HK-2 (cell line): ENCODE data around the gene ATF7IP2.

Experiments
- DNase-seq: peaks from one replicate; pipeline ENCODE4 v3.0.0-alpha.2; 2018; ENCODE audit not compliant: unreplicated experiment

The ATF7IP2 gene

DNA sequence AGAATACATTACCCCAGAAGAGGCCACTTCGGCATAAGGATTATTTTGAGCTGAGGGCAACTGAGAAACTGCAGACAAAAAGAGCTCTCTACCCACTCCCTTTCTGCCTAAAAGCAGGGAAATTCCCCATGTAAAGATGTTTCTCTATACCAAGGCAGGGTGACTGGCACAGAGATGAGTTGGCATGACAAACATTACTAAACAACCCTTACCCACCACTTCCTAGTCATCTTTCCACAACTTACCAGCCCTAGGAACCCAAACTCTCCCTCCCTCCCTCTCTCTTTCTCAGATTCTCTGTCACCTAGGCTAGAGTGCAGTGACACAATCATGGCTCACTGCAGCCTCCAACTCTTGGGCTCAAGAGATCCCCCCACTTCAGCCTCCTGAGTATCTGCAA is 126.0 kb downstream of the ATF7IP2 start:
- DNase-seq: no peak

DNA sequence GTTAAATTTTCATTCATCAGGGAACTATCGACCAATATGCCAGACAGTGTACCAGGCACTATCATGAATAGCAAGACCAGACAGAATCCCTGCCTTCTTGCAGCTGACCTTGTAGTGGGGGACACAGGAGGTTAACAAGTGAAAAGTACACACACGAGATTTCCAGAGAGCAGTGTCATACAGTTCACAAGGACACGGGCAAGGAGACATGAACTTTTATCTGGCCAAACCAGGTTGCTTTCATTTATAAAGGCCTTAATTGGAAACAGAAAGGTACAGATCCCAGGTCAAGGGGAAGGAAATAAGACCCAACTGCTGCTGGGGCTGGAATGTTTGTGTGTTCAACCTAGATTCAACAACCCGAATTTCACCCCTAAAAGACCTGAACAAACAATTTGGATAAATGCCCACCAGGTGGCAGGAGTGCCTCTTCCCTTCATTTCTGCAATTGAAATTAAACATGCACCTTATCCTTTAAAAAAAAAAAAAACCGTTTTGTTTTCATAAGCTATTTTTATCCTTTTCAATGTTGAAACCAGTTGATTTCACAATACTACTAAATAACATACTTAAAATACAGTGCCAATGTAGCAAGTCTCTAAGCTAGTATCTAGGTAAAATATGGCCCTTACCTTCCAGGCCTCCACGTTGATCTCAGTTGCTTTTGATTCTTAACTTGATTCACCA is 128.7 kb downstream of the ATF7IP2 start:
- DNase-seq: no peak

- DNase-seq: no peak
These were observed 132.0 kb downstream of the ATF7IP2 start for GRCh38 chr16:10517868-10518267.

DNA sequence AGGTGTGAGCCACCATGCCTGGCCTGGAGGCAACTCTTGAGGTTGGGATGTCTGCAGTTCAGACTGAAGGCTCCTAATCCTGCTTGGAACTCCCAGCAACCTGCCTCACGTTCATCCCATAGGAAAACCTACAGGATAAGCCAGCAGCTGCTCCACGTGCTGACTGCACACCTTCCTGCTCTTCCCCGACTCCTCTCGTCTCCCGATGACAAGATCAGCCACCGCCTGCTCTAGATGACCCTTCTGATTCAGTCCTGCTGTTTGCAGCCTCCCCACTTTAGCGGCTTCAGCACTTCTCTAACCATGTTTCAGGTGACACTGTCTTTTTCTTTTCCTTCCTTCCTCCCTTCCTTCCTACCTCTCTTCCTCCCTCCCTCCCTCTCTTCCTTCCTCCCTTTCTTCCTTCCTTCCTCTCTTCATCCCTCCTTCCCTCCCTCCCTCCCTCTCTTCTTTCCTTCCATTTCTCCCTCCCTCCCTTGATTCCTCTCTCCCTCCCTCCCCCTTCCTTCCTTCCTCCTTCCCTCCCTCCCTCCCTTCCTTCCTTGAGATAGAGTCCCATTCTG is 132.7 kb downstream of the ATF7IP2 start:
- DNase-seq: no peak

GRCh38 chr16:10519297-10519696 is 133.4 kb downstream of the ATF7IP2 start:
- no peak for DNase-seq

DNA sequence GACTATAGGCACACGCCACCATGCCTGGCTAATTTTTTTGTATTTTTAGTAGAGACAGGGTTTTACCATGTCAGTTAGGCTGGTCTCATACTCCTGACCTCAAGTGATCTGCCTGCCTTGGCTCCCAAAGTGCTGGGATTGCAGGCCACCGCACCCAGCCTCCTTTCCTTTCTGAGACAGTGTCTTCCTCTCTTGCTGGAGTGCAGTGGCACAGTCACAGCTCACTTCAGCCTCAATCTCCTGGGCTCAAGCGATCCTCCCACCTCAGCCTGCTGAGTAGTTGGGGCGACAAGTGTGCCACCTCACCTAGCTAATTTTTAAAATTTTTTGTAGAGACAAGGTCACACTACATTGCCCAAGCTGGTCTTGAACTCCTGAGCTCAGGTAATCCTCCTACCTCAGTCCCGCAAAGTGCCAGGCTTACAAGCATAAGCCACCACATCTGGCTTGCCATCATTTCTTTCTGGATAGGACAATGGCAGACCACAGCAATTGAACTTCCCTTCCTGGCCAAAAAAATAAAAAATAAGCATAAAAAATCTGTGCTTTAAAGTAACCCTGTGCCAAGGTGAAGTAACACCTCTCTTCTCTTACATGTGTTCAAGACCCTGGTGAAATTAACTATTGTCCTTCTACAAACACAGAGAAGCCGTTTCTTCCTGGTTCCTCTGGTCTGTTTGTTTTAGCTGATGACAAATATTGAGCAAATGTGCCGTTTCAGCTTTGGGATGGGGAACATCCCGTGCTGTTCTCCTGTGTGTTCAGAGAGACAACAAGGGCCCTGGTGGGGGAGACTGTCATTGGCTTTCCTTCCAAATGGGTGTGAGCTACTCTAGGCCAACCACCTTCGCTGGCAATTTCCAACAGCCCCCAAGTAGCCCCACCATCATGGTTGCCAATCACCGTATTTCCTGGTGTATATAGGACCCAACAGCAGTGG is 134.3 kb downstream of the ATF7IP2 start:
- DNase-seq: no peak

DNA sequence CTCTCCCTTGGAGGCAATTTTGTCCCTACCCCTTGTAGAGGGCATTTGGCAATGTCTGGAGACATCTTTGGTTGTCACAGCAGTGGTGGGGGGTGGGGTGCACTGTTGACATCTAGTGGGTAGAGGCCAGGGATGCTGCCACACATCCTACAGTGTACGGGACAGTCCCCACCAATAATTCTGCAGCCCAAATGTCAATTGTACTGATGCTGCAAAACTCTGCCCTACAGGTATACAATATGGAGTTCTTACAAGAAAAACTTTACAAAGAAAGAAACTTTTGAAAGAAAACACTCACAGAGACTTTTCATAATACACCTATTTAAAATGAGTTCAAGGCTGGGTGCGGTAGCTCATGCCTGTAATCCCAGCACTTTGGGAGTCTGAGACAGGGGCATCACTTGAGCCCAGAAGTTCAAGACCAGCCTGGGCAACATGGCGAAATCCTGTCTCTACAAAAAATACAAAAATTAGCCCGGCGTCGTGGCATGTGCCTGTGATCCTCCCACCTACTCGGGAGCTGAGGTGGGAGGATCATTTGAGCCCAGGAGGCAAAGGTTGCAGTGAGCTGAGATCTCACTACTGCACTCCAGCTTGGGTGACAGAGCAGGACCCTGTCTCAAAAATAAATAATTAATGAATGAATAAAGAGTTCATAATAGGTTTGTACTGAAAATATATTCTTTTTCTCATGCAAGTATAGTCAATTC is 135.2 kb downstream of the ATF7IP2 start:
- DNase-seq: no peak

DNA sequence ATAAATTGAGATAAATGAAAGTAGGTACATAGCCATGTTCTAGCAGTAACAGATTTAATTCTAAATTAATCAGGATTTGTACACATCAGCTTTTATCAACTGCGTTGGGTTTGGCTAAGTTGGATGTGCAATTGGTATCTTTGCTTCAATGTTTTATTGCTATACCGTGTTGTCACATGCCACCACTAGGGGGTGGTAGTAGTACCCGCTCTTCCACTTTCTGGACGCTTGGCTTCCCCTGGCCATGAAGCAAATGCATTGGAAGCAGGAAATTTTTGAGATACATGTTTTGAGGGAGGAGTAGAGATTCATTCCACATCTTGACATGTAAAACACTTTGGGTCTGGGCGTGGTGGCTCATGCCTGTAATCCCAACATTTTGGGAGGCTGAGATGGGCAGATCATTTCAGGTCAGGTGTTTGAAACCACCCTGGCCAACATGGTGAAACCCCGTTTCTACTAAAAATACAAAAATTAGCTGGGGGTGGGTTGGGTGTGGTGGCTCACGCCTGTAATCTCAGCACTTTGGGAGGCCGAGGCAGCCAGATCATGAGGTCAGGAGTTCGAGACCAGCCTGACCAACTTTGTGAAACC is 135.9 kb downstream of the ATF7IP2 start:
- peak; percentile 40 for DNase-seq

DNA sequence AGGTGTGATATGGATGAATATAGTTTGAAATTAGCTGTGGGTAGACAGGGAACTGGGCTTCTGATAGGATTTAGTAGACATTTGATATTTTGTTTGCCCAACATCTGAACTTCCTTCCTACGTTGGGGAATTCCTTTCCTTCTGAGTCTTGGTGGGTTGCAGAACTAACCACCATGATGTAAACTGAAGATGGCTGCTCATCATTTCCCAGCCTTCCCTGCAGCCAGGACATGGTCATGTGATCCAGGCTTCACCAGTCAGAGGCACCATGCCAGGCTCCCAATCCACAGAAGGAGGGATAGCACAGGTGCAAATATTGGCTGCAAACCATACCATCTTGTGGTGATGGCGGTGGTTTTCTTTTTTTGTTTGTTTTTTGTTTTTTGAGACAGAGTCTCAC is 137.1 kb downstream of the ATF7IP2 start:
- DNase-seq: no peak

DNA sequence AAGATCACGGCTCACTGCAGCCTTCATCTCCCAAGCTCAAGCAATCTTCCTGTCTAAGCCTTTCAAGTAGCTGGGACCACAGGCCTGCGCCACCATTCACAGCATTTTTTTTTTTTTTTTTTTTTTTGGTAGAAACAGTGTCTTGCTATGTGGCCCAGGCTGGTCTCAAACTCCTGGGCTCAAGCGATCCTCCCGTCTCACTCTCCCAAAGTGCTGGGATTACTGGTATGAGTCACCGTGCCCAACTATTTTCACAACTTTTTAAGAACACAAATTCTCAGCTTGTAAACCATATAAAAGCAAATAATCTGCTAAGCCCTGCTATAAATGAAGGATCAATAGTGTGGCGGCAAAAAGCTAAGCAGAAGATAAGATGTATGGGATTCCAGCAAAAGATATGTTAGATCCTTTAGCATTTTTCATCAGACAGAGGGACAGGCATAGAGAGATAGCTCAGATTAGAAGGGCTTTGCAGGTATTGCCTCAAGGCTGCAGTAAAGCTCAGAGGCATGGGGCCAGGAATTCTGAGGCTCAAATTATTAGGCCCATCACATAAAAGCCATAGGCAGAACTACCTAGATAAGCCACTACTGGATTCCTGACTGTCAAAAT is 139.5 kb downstream of the ATF7IP2 start:
- DNase-seq: no peak

GRCh38 chr16:10526962-10527361 is 141.1 kb downstream of the ATF7IP2 start:
- DNase-seq: no peak

DNA sequence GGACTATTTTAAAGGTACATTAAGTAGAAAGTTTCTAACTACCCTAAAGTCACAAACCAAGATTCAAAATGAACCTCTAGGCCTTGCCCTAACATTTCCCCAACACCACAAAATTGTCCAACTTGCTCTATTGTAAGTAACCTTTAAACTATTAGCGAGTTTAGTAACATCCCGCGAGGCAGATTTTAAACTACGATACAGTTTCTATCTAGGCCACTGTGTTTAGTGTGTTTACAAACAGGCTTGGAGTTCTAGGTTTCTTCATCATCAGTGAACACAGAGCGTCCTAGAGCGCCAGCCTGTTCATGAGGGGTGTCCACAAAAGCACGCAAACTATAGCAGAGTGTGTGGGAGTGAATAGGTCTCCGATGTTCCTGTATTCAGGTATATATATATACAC is 142.8 kb downstream of the ATF7IP2 start:
- DNase-seq: no peak

DNA sequence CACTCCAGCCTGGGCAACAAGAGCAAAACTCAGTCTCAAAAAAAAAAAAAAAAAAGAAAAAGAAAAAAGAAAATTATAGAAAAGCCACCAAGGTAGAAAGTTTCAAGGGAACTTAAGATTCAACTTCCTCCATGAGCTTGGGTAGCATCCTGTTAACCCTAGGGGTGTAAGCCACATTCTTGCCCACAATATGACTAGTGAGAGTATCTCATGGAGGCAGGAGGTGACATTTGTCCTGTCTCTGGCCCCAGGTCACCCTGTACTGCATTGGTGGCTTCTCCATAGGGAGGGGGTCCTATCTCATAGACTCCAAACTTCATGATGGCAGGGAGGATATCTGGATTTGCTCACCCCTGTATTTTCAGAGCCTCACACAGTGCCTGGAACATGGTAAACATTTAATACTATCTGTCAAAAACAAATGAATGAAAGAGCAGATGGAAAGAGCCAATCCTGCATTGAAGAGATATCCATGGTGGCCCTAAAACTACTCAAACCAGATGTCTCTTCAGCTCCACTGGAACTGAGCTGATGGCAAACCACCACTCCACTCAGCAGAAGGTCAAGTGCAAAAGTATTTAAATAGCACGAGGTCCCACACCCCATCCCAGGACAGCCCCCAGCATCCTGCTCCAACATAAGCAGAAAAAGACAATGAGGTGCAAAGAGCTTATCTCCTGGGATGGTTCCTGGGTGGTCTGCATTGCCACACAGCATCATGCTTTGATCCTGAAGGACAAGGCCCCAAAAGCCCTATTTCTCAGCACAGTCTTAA is 144.2 kb downstream of the ATF7IP2 start:
- DNase-seq: no peak

- no peak for DNase-seq
These were observed 144.8 kb downstream of the ATF7IP2 start for GRCh38 chr16:10530685-10531084.

- no peak for DNase-seq
These were observed 145.7 kb downstream of the ATF7IP2 start for GRCh38 chr16:10531582-10531981.
